Measurements from ENCODE around the gene OLFML1.

DNA sequence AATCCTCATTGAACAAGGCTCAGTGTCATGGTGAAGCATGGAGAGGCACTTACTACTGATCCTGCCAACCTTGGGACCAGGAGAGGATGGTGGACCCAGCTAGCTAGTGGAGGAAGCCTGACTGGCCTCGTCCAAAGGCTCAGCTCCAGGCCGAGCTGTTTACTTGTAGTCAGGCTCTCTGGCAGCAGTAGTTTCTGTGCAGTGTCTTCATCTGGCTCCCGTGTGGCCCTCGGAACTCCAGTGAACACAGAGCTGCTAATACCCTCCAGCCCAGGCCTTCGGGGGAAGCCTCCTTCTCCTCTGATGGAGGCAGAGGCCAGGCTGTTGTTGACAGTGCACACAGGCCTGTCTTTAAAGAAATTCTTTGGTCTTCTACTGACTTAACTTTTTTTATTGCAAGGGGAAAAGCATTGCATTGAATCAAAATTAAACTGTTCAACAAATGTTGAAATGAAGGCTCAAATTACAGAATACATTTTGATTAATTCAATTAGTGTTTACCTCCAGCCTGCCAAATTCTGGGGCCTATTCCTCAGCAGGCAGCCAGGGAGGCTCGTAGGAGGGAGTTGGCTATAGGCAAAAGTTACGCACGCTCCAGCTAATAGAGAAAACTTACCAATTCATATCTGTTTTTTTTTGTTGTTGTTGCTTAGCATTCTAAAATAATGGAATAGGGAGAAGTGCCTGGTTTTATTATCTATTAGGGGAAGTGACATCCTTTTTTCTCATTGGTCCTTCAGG is 47.3 kb downstream of the OLFML1 start:
- TF ChIP-seq CTCF (IDR thresholded peaks at IDR 0.05) (no peak), POLR2A (IDR thresholded peaks at IDR 0.05) (no peak)

All from adrenal gland (tissue), 5 donors.